GM23338 (cell line): Measurements from ENCODE around the gene ADAT3. TPM values are rescaled to one million over a fixed set of nuclear protein-coding genes. Genes with fewer than 3 reads are reported as not detected.
"Not testable (repeated sequence)": the region's sequence is repeated elsewhere in the genome, so short reads cannot be mapped to it uniquely, and the experiment has no call there.

Source experiments
- ATAC-seq: fragments of 200-7000 bp; cut with Tn5 transposase; 3 replicates; pipeline ENCODE4 v1.9.1; 2020
- DNase-seq: peaks from one replicate; pipeline ENCODE4 v3.0.0-alpha.2; 2015; ENCODE audit warnings: low spot score
- H2AFZ ChIP-seq: fragments of 200-600 bp; sonication (generic); 2 replicates; pipeline ENCODE4 v1.8.0; 2016; ENCODE audit warnings: antibody characterized with exemption, mild to moderate bottlenecking, moderate library complexity
- H3F3A ChIP-seq: fragments of 200-600 bp; sonication (generic); replicated peaks from 2 replicates; pipeline ENCODE4 v1.8.0; 2017; ENCODE audit warnings: antibody characterized with exemption, mixed run types, low read depth
- H3K27ac ChIP-seq: fragments of 200-600 bp; sonication (generic); 2 replicates; pipeline ENCODE4 v1.6.1; 2016; ENCODE audit warnings: low read depth
- H3K27me3 ChIP-seq: fragments of 200-600 bp; sonication (generic); 2 replicates; pipeline ENCODE4 v1.8.0; 2016; ENCODE audit warnings: mild to moderate bottlenecking, mixed run types, moderate library complexity; ENCODE audit not compliant: insufficient read depth
- H3K36me3 ChIP-seq: fragments of 200-600 bp; sonication (generic); 2 replicates; pipeline ENCODE4 v1.8.0; 2016; ENCODE audit warnings: mild to moderate bottlenecking; ENCODE audit not compliant: insufficient read depth
- H3K4me1 ChIP-seq: fragments of 200-600 bp; sonication (generic); 2 replicates; pipeline ENCODE4 v1.8.0; 2016; ENCODE audit warnings: mild to moderate bottlenecking, moderate library complexity; ENCODE audit not compliant: insufficient read depth
- H3K4me2 ChIP-seq: fragments of 200-600 bp; sonication (generic); 2 replicates; pipeline ENCODE4 v1.7.1; 2017; ENCODE audit warnings: mixed run types
- H3K4me3 ChIP-seq: fragments of 200-600 bp; sonication (generic); 2 replicates; pipeline ENCODE4 v1.6.1; 2016; ENCODE audit warnings: mixed run types
- H3K79me2 ChIP-seq: fragments of 200-600 bp; sonication (generic); replicated peaks from 2 replicates; pipeline ENCODE4 v1.8.0; 2017; ENCODE audit warnings: mild to moderate bottlenecking; ENCODE audit not compliant: insufficient read depth
- H3K9me2 ChIP-seq: fragments of 200-600 bp; sonication (generic); 2 replicates; pipeline ENCODE4 v1.8.0; 2017; ENCODE audit not compliant: insufficient read depth
- H4K20me1 ChIP-seq: fragments of 200-600 bp; sonication (generic); replicated peaks from 2 replicates; pipeline ENCODE4 v1.8.0; 2017; ENCODE audit warnings: mild to moderate bottlenecking; ENCODE audit not compliant: insufficient read depth
- H3K27ac Mint-ChIP-seq: 2 replicates; pipeline ENCODE4 v1.8.0; 2020; ENCODE audit warnings: inconsistent platforms, mild to moderate bottlenecking, moderate library complexity, mixed read lengths
- H3K27me3 Mint-ChIP-seq: 3 replicates; pipeline ENCODE4 v1.8.0; 2022; ENCODE audit warnings: low read depth, mild to moderate bottlenecking, moderate library complexity, mixed read lengths, inconsistent platforms; ENCODE audit not compliant: insufficient read depth, poor library complexity
- H3K36me3 Mint-ChIP-seq: 3 replicates; pipeline ENCODE4 v1.8.0; 2021; ENCODE audit warnings: low read depth, mild to moderate bottlenecking, inconsistent platforms, moderate library complexity, mixed read lengths
- H3K4me1 Mint-ChIP-seq: 3 replicates; pipeline ENCODE4 v1.8.0; 2020; ENCODE audit warnings: mild to moderate bottlenecking, inconsistent platforms, mixed read lengths
- H3K4me3 Mint-ChIP-seq: 3 replicates; pipeline ENCODE4 v1.8.0; 2021; ENCODE audit warnings: moderate library complexity, mild to moderate bottlenecking, inconsistent platforms, mixed read lengths
- H3K9me3 Mint-ChIP-seq: 3 replicates; pipeline ENCODE4 v1.8.0; 2020; ENCODE audit warnings: moderate library complexity, mild to moderate bottlenecking, inconsistent platforms, mixed read lengths
- EZH2 ChIP-seq: fragments of 200-600 bp; sonication (generic); IDR thresholded peaks from one replicate; pipeline ENCODE4 v1.8.0; 2017; ENCODE audit warnings: antibody characterized with exemption, mild to moderate bottlenecking, low read depth; ENCODE audit not compliant: unreplicated experiment
- EZH2phosphoT487 ChIP-seq: fragments of 200-600 bp; sonication (generic); IDR thresholded peaks from one replicate; pipeline ENCODE4 v1.8.1; 2018; ENCODE audit warnings: antibody characterized with exemption; ENCODE audit not compliant: unreplicated experiment
- STAT1 ChIP-seq: IDR thresholded peaks from one replicate; pipeline ENCODE4 v1.6.1; 2016; ENCODE audit warnings: antibody characterized with exemption; ENCODE audit not compliant: unreplicated experiment
- ZNF331 ChIP-seq: fragments of 250-450 bp; sonication (Bioruptor Pico); IDR thresholded peaks from 2 replicates; pipeline ENCODE4 v1.5.0; 2020; ENCODE audit warnings: low read depth, mild to moderate bottlenecking, moderate library complexity
- polyA plus RNA-seq: library from polyadenylated mRNA; unstranded; fragments of >200 nt; fragmentation: Nextera tagmentation; extraction: Ambion mirVana; gene quantifications from 2 replicates; pipeline ENCODE4 v1.2.1, GENCODE V29; 2016
- total RNA-seq: library from RNA; depleted of rRNA; stranded (reverse); fragments of >200 nt; shearing (Covaris generic); gene quantifications from 2 replicates; pipeline ENCODE4 v1.2.3, GENCODE V29; 2014
- TF ChIP-seq, protein P1 (sequence below), 2 experiments: fragments of 200-600 bp in 1 of 2; sonication (generic) in 1 of 2; conservative IDR thresholded peaks; 2 replicates each; pipeline versions ENCODE4 v1.5.1 to v1.6.1; 2016 to 2017; ENCODE audit warnings: antibody characterized with exemption in 2 of 2, low read depth in 2 of 2, mild to moderate bottlenecking in 2 of 2, moderate library complexity in 1 of 2

Gene ADAT3
- total and polyA plus RNA-seq, 2 experiments from 2014 or later: 7.9 to 12.4 TPM

DNA sequence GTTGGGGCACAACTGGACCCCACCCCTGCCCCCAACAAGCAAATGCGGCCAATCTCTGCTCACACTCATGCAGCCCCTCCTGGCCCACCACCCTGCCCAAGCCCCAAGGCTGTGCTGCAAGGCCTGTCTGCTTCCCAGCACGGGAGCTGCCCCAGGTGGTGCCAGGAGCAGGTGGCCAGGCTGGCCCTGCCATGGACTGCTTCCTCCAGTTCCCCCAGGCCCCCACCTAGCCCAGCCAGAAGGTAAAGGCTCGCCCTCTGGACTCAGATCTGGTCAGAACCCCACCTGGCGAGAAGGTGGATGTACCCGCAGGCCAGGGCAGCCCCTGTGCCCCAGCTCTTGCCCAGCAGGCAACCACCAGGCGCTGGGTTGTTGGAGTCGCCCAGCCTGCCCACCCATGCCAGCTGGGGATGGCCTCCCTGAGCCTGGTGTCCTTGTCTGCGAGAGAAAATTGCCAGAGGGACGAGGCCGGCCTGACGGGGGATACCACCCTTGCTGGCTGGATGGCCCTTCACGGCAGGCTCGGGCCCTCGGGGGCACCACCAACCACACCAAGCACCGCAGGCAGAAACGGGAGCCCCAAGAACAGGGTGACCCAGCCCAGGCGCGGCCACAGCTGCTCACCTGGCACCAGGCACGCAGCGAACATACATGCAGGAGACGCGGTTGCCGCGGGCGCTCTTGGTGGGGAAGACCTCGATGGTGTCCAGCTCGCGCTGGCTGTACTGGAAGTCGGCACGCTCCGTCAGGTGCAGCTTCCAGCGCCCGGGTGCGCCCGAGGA lies 24.4 kb upstream of the ADAT3 start (continued):
- TF ChIP-seq, protein P1, sequence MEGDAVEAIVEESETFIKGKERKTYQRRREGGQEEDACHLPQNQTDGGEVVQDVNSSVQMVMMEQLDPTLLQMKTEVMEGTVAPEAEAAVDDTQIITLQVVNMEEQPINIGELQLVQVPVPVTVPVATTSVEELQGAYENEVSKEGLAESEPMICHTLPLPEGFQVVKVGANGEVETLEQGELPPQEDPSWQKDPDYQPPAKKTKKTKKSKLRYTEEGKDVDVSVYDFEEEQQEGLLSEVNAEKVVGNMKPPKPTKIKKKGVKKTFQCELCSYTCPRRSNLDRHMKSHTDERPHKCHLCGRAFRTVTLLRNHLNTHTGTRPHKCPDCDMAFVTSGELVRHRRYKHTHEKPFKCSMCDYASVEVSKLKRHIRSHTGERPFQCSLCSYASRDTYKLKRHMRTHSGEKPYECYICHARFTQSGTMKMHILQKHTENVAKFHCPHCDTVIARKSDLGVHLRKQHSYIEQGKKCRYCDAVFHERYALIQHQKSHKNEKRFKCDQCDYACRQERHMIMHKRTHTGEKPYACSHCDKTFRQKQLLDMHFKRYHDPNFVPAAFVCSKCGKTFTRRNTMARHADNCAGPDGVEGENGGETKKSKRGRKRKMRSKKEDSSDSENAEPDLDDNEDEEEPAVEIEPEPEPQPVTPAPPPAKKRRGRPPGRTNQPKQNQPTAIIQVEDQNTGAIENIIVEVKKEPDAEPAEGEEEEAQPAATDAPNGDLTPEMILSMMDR (conservative IDR thresholded peaks at IDR 0.05; ENCODE audit: low read depth in 2 of 2): no peak
- no peak for TF ChIP-seq ZNF331 (CRISPR knock-in tag)
- no peak for TF ChIP-seq STAT1
- no peak for TF ChIP-seq EZH2phosphoT487
- no peak for TF ChIP-seq EZH2

DNA sequence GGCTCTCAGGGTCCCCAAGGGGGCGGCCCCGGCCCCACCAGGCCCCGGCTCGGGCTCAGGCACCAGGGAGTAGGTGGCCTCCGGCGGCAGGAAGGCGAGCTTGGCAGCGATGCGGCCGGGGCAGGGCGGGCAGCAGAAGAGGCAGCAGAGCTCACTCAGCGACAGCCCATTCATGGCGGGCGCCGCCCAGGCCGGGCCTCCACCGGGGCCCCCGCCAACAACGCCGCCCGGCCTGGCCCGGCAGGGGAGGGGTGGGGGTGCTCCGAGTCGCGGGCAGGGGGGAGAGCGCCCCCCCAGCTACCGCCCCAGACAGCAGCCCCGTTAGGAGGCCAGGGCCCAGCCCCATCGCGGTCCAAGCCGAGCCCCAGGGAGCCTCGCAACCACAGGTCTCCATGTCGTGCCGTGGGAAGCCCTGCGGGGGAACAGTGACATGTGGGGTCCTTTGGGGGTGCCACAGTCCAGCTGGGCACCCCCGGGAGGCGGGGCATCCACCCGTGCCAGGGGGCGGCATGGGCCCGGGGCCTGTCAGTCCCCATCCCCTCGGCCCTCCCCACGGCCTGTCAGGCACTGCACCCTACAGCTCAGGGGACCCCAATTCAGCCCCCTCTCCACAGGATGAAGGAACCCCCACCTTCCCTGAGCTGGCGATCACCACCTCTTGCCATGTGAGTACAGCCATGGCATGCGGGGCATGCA lies 23.7 kb upstream of the ADAT3 start:
- not testable (repeated sequence) for H3K4me3 ChIP-seq, H3K9me2 ChIP-seq, H3K4me2 ChIP-seq, ATAC-seq, H2AFZ ChIP-seq, H3K36me3 Mint-ChIP-seq, H3K4me3 Mint-ChIP-seq, DNase-seq, H3K9me3 Mint-ChIP-seq, H3K36me3 ChIP-seq, H3K27ac ChIP-seq, H3K27me3 ChIP-seq, H3K27ac Mint-ChIP-seq, H3F3A ChIP-seq
- Histone ChIP-seq H3K79me2 (peaks cover 27% of the 10 kb centered on the region), H4K20me1 (peaks cover 16% of the 10 kb centered on the region), H3K4me1 (peaks cover 16% of the 10 kb centered on the region; the same call in 1 of the 2 replicates)
- Mint-ChIP-seq H3K4me1 (peaks cover 27% of the 10 kb centered on the region), H3K27me3 (peaks cover 11% of the 10 kb centered on the region)

DNA sequence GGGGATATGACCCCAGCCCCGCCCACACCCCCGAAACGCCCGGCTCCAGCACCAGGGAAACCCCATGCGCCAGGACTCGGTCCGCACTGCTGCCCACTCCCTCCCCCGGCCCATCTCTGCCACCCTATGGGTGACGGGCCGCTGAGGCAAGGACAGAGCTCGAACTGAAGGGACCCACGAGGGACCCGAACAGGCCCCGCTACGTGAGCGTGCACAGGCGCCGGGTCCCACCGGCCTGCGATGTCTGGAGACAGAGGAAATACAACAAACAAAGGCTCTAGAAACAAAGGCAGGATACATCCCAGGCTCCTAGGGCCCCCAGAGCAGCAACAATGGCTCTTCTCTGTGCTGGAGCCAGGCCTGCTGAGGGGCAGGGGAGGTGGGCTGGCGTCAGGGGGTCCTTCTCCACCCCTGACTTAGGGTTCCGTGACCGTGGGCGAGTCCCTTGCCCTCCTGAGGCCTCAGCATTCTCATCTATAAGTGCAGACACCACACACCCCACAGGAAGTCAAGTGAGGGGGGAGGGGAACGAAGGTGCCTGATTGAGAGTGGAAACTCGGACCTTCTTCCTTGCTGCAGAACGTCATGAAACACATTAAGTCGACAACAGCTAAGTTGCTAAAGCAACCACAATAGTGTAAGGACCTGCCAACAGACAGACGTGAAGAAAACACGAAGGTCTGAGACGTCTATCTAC lies 23.0 kb upstream of the ADAT3 start:
- Histone ChIP-seq H3K4me1 (peaks cover 14% of the 10 kb centered on the region; the same call in 1 of the 2 replicates), H3K9me2 (no peaks in the 10 kb centered on the region), H3K4me3 (no peak overlapping the region), H3K36me3 (no peaks in the 10 kb centered on the region), H3F3A (peaks cover 5% of the 10 kb centered on the region), H4K20me1 (peaks cover 16% of the 10 kb centered on the region), H3K27me3 (no peaks in the 10 kb centered on the region), H2AFZ (no peak overlapping the region), H3K27ac (peak overlapping the region; percentile 55; the same call in 1 of the 2 replicates), H3K79me2 (peaks cover 27% of the 10 kb centered on the region), H3K4me2 (peak overlapping the region; percentile 65)
- Mint-ChIP-seq H3K27ac (peak overlapping the region; percentile 73), H3K27me3 (peaks cover 11% of the 10 kb centered on the region), H3K9me3 (no peaks in the 10 kb centered on the region; the same call in 2 of the 3 replicates), H3K4me3 (peak overlapping the region; percentile 53; the same call in 2 of the 3 replicates), H3K4me1 (peaks cover 27% of the 10 kb centered on the region), H3K36me3 (no peaks in the 10 kb centered on the region; the same call in 2 of the 3 replicates)
- ATAC-seq: 0 out of 3 replicates have a peak, but pooled peaks have one; percentile 8
- no peak for DNase-seq
- no peak for TF ChIP-seq EZH2phosphoT487
- TF ChIP-seq, protein P1 (conservative IDR thresholded peaks at IDR 0.05; ENCODE audit: low read depth in 2 of 2): no peak
